GM03348 (cell line): ENCODE data around the gene PDLIM4.

Source experiments
- DNase-seq: peaks from one replicate; pipeline ENCODE4 v3.0.0; 2012; ENCODE audit warnings: low spot score

PDLIM4 gene

GRCh38 chr5:132267166-132267739 lies 9.8 kb downstream of the PDLIM4 start:
- no peak for DNase-seq

DNA sequence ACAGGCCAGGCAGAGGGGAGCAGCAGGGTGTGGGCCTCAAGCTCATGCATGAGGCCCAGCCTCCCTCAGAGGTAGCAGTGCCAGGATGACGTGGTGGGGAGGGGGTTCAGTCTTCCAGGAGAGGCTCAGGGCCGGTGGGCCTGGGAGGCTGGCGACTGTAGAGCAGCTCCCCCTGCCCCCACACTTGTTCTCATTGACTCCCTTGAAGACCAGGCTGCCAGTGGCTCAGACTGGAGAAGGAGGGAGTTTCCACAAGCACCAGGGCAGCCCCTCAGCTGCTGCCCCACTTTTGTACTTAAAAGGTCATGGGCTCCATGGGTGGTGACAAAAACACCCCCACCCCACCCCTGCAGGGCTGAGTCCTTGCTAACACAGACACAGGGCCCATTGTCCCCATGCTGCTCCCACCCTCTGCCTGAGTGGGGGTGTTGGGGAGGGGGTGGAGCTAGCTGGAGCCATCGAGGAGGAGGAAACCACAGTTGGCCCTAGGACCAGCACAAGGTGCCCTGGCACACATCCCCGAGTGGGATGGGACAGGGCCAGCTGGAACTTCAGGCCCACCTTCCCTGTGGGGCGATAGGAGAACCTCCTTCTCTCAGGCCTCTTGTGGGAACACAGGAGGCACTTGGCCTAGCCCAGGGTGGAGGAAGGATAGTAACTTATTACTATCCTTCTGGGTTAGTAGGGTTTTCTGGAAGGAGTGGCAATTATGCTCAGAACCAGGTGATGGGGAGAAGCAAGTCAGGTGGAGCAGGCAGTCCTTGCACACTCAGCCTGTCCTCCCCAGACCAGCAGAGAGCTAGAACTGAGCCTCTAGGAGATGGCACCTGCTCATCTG lies 10.7 kb downstream of the PDLIM4 start:
- DNase-seq = no peak

GRCh38 chr5:132268769-132269551 lies 11.5 kb downstream of the PDLIM4 start:
- DNase-seq = peak; percentile 88

- DNase-seq = no peak
Observed at GRCh38 chr5:132269635-132270334, 12.3 kb downstream of the PDLIM4 start.

DNA sequence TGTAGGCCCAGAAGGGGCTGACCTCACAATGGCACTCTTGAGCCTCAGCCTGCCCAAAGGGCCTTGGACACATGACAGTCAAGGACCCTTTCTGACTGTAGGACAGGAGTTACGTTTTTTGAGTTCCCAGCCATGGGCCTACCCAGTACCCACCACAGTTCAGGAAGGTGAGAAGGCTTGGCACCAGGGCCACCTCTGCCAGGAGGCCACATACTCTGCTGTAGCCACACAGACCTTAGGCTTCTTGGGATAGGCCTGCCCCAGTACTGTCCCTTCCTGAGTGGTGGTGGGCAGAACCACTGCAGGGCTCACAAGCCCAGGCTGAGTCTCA lies 12.8 kb downstream of the PDLIM4 start:
- no peak for DNase-seq

GRCh38 chr5:132270706-132271105 lies 13.2 kb downstream of the PDLIM4 start:
- DNase-seq = no peak

DNA sequence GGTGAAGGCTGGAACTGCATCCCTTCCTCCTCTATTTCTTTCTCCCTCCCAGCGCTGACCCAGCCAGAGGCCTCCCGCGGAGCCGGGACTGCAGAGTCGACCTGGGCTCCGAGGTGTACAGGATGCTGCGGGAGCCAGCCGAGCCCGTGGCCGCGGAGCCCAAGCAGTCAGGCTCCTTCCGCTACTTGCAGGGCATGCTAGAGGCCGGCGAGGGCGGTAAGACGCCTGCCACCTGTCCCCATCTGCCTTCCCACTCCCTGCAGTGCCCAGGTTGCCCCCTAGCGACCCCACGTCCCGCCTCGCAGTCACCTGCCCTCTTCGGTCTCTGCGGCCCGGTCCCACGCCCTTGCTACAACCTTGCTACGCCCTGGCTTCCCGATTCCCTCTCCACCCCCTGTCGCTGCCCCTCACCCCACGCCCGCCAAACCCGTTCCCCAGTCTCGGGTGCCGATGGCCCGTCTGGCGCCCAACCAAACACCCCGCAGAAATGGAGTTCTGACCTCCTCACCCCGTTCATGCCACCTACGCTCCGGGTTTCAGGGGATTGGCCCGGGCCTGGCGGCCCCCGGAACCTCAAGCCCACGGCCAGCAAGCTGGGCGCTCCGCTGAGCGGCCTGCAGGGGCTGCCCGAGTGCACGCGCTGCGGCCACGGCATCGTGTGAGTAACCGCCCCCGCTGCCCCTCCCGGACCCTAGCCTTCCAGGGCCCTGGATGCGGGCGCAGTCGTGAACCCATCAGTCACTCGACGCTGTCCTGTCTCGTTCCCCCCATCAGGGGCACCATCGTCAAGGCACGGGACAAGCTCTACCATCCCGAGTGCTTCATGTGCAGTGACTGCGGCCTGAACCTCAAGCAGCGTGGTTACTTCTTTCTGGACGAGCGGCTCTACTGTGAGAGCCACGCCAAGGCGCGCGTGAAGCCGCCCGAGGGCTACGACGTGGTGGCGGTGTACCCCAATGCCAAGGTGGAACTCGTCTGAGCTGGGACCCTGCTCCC lies 14.1 kb downstream of the PDLIM4 start:
- DNase-seq = no peak

GRCh38 chr5:132272311-132273210 lies 15.1 kb downstream of the PDLIM4 start:
- DNase-seq = peak; percentile 69

DNA sequence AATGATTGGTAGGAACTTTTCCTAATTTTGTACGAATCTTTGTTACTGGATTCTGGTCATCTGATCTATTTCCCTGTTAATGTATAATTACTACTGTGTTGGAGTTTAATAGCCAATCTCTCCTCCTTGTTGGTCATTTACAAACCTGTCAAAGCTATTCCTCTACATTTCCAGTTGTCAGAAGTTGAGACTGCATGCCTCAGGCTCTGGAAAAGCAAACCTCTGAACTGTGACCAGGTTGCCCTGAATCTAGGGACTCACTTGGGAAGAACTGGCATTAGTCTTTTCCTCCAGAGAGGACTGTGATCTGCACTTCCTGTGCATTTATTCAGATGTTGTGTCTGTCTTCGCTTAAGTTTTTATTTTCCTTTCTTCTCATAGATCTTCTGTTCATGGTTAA lies 16.1 kb downstream of the PDLIM4 start:
- no peak for DNase-seq

- DNase-seq = no peak
Observed at GRCh38 chr5:132274050-132274792, 16.7 kb downstream of the PDLIM4 start.

GRCh38 chr5:132275367-132276220 lies 18.1 kb downstream of the PDLIM4 start:
- DNase-seq = no peak

- DNase-seq = no peak
Observed at GRCh38 chr5:132277256-132277655, 19.8 kb downstream of the PDLIM4 start.

GRCh38 chr5:132277971-132278853 lies 20.7 kb downstream of the PDLIM4 start:
- DNase-seq = no peak

- DNase-seq = no peak
Observed at GRCh38 chr5:132279801-132280200, 22.3 kb downstream of the PDLIM4 start.

DNA sequence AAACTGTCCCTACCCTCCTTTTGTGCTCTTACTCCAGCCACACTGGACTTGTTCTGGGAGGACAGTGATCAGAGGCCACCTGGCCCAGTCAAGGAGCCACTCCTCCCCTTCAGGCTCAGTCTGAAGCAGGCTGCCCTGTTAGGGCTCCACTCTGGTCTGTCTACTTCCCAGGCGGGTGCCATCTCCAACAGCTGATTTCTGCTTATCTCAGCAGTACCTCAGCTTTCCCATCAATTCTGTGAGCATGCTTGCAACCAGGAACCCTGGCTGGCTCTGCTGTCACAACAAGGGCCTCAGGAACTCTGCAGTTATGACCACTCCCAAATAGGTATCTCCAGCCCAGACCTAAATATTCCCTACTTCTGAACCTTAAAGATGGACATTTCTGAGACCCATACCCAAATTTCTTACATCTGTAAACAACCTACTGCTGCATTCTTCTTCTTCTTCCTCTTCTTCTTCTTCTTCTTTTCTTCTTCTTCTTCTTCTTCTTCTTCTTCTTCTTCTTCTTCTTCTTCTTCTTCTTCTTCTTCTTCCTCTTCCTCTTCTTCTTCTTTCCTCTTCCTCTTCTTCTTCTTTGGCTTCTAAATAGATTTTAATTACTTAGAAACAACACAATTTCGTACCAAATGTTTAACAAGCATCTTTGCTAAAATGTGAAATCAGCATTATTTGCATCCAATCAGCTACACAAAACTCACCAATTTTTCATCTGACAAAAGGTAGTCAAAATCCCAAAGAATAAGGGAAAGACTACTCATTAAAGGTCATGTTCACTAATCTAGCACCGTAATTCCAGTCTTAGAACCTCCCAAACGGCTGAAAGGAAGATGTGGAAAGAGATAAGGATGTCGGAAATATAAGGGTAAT lies 23.1 kb downstream of the PDLIM4 start:
- DNase-seq = no peak

DNA sequence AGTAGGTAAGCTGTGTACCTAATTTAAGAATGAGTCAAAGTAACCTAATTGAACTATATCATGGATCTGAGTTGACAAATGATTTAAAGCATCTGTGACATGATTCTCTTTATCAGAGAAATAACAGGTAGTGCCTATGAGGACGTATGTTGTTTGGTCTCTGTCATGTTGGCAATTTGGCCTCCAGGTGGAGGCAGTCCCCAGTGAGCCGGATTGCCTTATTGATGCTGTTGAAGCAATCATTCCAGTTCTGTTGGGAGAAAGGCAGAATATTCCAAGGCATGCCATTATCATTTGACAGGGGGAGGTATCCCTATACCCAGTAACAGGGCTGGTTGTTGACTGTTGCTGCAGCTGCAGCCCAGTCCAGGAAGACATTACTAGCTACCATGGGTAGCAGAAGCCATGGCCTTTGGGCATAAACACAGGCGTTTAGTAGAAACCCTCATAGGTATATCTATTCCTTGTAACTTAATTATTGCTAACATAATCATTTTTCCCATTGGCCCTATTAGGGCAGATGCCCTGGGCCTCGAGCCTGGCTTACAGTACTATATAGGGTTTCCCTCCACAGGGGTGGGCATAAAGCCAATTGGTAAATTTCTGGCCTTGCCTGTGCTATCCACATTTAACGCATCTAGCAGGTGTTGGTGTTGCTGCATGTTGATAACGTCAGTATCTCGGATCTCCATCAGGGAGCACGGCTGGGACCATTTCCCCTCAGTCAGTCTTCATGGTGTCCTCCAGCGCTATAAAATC lies 24.5 kb downstream of the PDLIM4 start:
- DNase-seq = no peak
